ENCODE data around the gene RBM14.

Gene RBM14

GRCh38 chr11:66659763-66660162, 43.3 kb downstream of the RBM14 start:
- TF ChIP-seq CREB1 (IDR thresholded peaks at IDR 0.05; ENCODE audit: low read depth) (no peak), REST (IDR thresholded peaks at IDR 0.05; ENCODE audit: low read depth) (no peak), RAD21 (IDR thresholded peaks at IDR 0.05; ENCODE audit: low read depth) (no peak), MAX (IDR thresholded peaks at IDR 0.05) (no peak), TCF12 (IDR thresholded peaks at IDR 0.05; ENCODE audit: low read depth) (no peak), EGR1 (IDR thresholded peaks at IDR 0.05) (no peak), YY1 (IDR thresholded peaks at IDR 0.05; ENCODE audit: low read depth) (no peak), FOXM1 (IDR thresholded peaks at IDR 0.05; ENCODE audit: borderline replicate concordance, low read depth) (no peak), TAF1 (IDR thresholded peaks at IDR 0.05; ENCODE audit: low read depth) (no peak), ZBTB7A (IDR thresholded peaks at IDR 0.05; ENCODE audit: low read depth) (no peak), CEBPB (IDR thresholded peaks at IDR 0.05) (no peak), EP300 (IDR thresholded peaks at IDR 0.05; ENCODE audit: borderline replicate concordance) (no peak), TEAD4 (IDR thresholded peaks at IDR 0.05) (no peak), NFIC (IDR thresholded peaks at IDR 0.05) (no peak), USF1 (IDR thresholded peaks at IDR 0.05) (no peak)

- TF ChIP-seq ZBTB7A (IDR thresholded peaks at IDR 0.05; ENCODE audit: low read depth) (no peak), EP300 (IDR thresholded peaks at IDR 0.05; ENCODE audit: borderline replicate concordance) (no peak), TCF12 (IDR thresholded peaks at IDR 0.05; ENCODE audit: low read depth) (no peak), REST (IDR thresholded peaks at IDR 0.05; ENCODE audit: low read depth) (no peak), NFIC (IDR thresholded peaks at IDR 0.05) (no peak), CEBPB (IDR thresholded peaks at IDR 0.05) (no peak), USF1 (IDR thresholded peaks at IDR 0.05) (no peak)
Measured at GRCh38 chr11:66663741-66664296, 47.4 kb downstream of the RBM14 start.

GRCh38 chr11:66665369-66665768, 48.9 kb downstream of the RBM14 start:
- TF ChIP-seq EP300 (IDR thresholded peaks at IDR 0.05; ENCODE audit: borderline replicate concordance) (no peak), ZBTB7A (IDR thresholded peaks at IDR 0.05; ENCODE audit: low read depth) (no peak), YY1 (IDR thresholded peaks at IDR 0.05; ENCODE audit: low read depth) (no peak), TEAD4 (IDR thresholded peaks at IDR 0.05) (no peak), TCF12 (IDR thresholded peaks at IDR 0.05; ENCODE audit: low read depth) (no peak), USF1 (IDR thresholded peaks at IDR 0.05) (no peak), RAD21 (IDR thresholded peaks at IDR 0.05; ENCODE audit: low read depth) (no peak)

GRCh38 chr11:66670816-66671215, 54.4 kb downstream of the RBM14 start:
- no peak for TF ChIP-seq EGR1 (IDR thresholded peaks at IDR 0.05)
- TF ChIP-seq MAX (IDR thresholded peaks at IDR 0.05) = no peak
- no peak for TF ChIP-seq NFIC (IDR thresholded peaks at IDR 0.05)
- TF ChIP-seq USF1 (IDR thresholded peaks at IDR 0.05) = no peak
- TF ChIP-seq ZBTB7A (IDR thresholded peaks at IDR 0.05; ENCODE audit: low read depth) = no peak
- TF ChIP-seq TCF12 (IDR thresholded peaks at IDR 0.05; ENCODE audit: low read depth) = no peak
- TF ChIP-seq CREB1 (IDR thresholded peaks at IDR 0.05; ENCODE audit: low read depth) = no peak
- TF ChIP-seq RAD21 (IDR thresholded peaks at IDR 0.05; ENCODE audit: low read depth) = no peak
- TF ChIP-seq FOXM1 (IDR thresholded peaks at IDR 0.05; ENCODE audit: borderline replicate concordance, low read depth) = no peak
- no peak for TF ChIP-seq EP300 (IDR thresholded peaks at IDR 0.05; ENCODE audit: borderline replicate concordance)
- no peak for TF ChIP-seq TAF1 (IDR thresholded peaks at IDR 0.05; ENCODE audit: low read depth)
- no peak for TF ChIP-seq REST (IDR thresholded peaks at IDR 0.05; ENCODE audit: low read depth)
- no peak for TF ChIP-seq TEAD4 (IDR thresholded peaks at IDR 0.05)
- no peak for TF ChIP-seq CEBPB (IDR thresholded peaks at IDR 0.05)
- no peak for TF ChIP-seq YY1 (IDR thresholded peaks at IDR 0.05; ENCODE audit: low read depth)

Data from Ishikawa (cell line).